GM19372 (cell line): Measurements from ENCODE around the gene USP1.

Experiments used
- ATAC-seq: cut with Tn5 transposase; IDR thresholded peaks from one replicate; pipeline ENCODE4 v1.9.1; 2021; ENCODE audit warnings: mild to moderate bottlenecking, low read depth, moderate library complexity; ENCODE audit not compliant: unreplicated experiment

The USP1 gene

GRCh38 chr1:62426237-62426636 lies 10.6 kb upstream of the USP1 start:
- no peak for ATAC-seq

DNA sequence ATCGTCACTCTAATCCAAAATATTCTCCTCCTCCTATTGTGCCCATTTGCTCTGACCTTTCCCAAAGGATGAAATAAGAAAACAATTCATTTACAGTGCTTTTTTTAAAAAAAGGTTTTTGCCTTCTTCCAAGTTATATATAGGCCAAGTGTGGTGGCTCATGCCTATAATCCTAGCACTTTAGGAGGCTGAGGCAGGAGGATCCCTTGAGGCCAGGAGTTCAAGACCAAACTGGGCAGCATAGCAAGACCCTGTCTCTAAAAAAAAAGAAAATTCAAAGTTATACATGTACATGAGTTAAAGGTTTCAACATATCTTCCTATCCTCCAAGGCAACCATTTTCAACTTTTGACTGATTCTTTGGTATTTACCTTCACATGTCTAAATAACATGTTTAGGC lies 10.1 kb upstream of the USP1 start:
- no peak for ATAC-seq

DNA sequence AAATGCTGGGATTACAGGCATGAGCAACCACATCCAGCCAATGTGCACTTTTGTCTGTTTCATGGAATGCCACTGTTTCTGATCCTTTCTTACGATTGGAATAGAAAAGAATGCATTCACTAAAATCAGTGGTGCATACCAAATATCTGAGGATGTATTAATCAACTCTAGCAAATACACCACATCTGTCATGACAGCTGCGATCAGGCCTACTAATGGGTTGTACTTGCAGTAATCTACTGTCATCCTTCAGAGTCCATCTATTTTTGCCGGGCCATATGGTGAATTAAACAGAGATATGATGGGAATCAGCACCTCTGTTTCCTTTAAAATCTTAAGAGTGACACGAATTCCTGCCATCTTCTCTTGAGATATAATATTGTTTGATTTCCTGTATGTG lies 8.5 kb upstream of the USP1 start:
- no peak for ATAC-seq

- ATAC-seq, result no peak
These were observed 7.3 kb upstream of the USP1 start for GRCh38 chr1:62429581-62429980.

- ATAC-seq, result no peak
These were observed 2.8 kb upstream of the USP1 start for GRCh38 chr1:62433861-62434617.

- ATAC-seq, result no peak
These were observed 2.2 kb upstream of the USP1 start for GRCh38 chr1:62434618-62435001.

GRCh38 chr1:62435231-62436038 lies 1.4 kb upstream of the USP1 start:
- no peak for ATAC-seq

DNA sequence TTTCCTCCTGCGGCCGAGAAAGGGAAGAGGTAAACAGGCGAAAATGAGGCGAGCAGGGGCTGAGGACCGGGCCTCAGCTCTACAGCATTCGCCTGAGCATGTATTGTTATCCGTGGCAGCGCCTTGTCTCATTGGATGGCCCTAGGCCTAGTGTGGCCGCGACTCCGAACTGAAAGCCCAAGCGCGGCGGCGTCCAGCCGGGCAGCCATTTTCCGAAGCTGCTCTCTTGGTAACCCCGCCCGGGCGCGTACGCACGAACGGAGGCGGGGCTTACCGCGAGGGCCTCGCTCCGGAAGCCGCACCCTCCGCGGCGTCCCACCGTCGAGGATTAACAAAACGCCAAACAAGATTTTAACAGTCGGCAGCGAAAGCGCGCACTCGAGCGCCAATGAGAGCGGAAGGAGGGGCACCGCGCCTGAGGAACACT lies 797 bp upstream of the USP1 start:
- ATAC-seq, result no peak

DNA sequence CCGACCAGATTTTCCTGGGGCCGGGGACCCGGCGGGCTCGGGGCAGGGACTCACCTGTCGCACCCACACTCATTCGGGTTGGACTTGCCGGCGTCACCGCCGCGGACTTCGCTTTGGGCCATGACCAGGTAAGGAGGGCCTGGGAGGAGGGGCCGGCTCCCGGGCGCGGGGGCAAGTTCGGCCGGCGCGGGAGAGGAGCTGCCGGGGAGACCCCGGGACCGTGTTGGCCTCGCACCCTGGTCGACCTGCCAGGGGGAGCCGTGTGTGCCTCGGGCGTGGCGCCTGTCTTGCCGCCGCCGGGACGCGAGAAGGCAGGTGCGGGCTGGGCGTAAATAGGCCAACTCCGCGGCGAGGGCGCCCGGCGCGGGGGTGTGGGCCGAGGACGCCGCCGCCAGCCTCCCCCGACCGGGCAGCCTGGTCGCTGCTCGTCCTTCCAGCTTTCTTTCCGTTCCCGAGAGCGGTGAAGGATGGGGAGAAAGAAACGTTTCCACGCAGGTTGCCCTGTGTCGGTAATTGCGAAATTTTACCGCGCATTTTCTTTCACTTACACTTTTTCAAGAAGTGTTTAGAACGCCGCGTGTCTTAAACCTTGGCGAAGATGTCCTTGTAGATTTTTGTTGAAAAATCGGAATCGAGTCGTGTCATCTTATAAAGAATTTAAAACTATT lies 558 bp downstream of the USP1 start:
- ATAC-seq, result no peak

GRCh38 chr1:62438163-62438562 lies 1.3 kb downstream of the USP1 start:
- ATAC-seq, result no peak

- ATAC-seq, result peak; percentile 12
These were observed 3.0 kb downstream of the USP1 start for GRCh38 chr1:62439652-62440371.

- ATAC-seq, result no peak
These were observed 7.9 kb downstream of the USP1 start for GRCh38 chr1:62444701-62445100.

- no peak for ATAC-seq
These were observed 11.5 kb downstream of the USP1 start for GRCh38 chr1:62448221-62448933.

GRCh38 chr1:62450301-62450700 lies 13.5 kb downstream of the USP1 start:
- no peak for ATAC-seq

GRCh38 chr1:62452951-62453350 lies 16.1 kb downstream of the USP1 start:
- no peak for ATAC-seq

DNA sequence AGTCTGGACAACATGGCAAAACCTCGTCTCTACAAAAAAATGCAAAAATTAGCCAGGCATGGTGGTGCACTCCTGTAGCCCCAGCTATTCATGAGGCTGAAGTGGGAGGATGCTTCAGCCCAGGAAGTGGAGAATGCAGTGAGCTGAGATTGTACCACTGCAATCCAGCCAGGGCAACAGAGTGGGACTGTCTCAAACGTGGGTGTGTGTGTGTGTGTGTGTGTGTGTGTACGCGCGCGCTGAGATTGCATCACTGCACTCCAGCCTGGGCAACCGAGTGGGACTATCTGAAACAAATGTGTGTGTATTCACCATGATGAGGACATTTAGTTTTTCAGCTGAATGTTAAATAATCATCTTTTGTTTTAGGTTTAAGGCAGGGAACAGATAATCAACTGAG lies 21.1 kb downstream of the USP1 start:
- ATAC-seq, result no peak

GRCh38 chr1:62462370-62462769 lies 25.5 kb downstream of the USP1 start:
- no peak for ATAC-seq

DNA sequence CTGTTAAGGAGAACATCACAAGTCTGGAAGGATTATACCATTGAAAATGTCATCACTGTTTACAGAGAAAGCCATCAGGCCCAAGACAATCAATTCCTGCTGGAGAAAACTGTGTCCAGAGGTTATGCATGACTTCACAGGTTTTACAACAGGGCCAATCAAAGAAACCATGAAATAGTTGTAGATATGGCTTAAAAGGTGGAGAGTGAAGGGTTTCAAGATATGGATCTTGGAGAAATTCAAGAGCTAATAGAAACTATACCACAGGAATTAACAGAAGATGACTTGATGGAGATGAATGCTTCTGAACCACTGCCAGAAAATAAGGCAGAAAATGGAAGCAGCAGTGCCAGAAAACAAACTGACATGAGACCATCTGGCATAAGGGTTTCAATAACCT lies 30.2 kb downstream of the USP1 start:
- ATAC-seq, result no peak

GRCh38 chr1:62476525-62477219 lies 39.8 kb downstream of the USP1 start:
- no peak for ATAC-seq

GRCh38 chr1:62481681-62482080 lies 44.8 kb downstream of the USP1 start:
- no peak for ATAC-seq
